GM18526 (cell line): Measurements from ENCODE around the gene FBXO44.

Experiments
- POLR2A ChIP-seq: IDR thresholded peaks from 3 replicates; pipeline ENCODE4 v1.6.1; 2011; ENCODE audit not compliant: insufficient read length; ENCODE audit errors: extremely low read depth

The FBXO44 gene

DNA sequence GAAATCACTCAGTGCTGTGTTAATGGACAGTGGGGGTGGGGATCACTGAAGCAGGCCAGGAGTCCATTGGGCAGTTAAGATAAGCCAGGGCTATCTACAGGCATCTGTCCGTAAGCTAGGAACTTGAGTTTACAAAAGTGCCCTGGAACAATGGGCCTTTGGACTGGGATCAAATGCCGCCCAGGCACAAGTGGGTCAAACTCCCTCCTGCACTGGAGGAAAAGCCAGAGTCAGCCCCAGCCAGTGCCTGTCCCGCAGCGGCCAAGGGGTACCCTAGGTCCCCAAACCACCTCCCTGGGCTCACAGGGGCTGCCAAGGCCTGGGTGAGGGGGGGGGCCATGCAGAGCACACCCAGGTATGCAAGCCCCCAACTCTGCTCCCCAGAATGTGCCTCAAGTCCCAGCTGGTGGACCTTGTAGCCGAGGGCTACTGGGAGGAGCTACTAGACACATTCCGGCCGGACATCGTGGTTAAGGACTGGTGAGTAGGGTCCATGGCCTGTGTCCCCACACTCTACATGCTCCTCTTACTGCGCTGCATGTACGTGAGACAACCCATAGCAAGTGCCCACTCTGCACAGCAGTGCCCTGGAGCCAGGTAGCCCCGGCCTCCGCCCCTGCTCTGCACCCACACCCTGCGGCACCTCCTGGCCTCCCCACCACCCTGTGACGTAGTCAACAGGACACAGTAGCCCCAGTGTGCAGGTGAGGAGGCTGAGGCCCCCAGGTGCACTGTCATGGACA is 17.0 kb downstream of the FBXO44 start:
- no peak for TF ChIP-seq POLR2A

DNA sequence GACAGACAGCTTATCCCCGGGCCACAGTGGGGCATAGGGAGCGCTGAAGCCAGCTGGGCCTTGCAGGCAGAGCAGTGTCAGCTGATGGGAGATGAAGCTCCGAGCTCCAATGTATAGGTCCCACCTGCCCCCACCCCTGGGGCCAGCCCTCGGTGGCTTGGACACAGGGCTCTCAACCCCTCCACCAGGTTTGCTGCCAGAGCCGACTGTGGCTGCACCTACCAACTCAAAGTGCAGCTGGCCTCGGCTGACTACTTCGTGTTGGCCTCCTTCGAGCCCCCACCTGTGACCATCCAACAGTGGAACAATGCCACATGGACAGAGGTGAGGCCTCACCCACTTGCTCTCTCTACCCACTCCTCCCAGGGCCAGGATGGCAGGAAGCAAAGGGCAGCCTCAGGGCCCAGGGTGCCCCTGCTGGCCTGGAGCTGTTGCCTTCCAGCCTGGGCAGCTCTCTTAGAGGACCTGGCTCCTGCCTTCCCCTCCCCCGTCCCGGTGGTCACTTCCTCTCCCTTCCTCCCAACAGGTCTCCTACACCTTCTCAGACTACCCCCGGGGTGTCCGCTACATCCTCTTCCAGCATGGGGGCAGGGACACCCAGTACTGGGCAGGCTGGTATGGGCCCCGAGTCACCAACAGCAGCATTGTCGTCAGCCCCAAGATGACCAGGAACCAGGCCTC is 18.6 kb downstream of the FBXO44 start:
- TF ChIP-seq POLR2A: no peak

DNA sequence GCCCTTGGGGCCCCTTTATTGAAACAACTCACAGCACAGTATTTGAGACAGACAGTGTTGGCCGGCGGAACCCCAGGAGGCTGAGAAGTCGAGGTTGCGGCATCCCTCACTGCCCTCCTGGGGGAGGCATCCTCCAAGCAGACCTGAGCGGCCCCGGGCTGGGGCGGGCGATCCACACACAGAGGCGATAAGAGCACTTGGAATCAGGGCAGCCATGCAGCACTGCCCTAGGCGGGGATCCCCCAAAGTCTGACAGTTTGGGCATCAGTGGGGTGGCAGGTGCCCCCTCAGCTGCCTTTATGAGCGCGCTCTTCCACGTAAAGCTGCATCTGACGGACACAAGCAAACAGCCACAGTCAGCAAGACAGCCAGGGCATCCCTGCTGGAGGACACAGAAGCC is 19.8 kb downstream of the FBXO44 start:
- TF ChIP-seq POLR2A: no peak

DNA sequence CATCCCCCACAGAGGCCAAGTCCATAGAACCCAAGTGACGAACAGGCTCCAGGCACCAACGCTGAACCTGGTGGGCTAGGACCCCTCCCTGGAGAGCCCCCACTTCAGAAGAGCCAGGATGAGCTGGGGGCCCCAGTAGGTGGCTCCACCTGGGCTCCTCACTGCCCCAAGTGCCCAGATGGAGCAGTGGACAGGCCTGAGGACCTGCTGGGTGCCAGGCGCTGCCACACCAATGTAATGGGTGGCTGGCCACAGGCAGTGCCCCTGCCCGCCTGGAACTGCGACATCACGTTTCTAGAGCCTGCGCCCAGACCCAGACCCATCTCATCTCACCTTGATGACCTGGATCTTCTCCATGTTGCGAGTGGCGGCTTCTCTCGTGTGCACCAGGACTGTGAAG is 20.6 kb downstream of the FBXO44 start:
- TF ChIP-seq POLR2A: no peak

DNA sequence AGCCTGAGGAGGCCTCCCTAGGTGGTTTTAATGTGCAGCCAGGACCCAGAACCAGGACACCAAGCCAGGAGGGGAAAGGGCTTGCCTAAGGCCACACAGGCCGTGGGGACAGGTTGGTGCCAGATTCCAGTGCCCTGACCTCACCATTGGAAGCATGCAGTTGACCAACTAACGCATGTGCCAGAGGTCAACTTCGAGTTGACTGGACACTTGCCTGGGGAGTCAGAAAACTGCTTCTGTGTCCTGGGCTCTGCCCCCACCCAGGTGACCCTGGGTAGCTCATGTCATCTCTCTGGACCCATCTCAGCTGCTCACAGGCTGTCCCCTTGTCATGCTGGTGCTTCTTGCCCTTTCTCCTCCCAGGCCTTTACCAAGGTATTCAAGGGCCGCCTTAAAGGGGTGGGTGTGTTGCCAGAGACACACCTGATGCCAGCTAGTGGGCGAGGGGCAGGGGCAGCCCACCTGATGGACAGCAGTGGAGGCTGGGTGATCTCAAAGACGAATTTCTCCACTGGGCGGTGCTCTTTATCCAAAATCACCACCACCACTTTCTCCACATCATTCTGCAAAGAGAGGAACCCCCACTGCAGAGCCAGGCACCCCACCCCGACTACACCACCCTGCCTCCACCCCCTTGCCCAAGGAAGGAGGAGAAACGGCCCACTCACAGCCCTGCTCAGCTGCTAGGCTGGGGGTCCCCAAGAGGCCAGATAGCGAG is 21.9 kb downstream of the FBXO44 start:
- TF ChIP-seq POLR2A: no peak

DNA sequence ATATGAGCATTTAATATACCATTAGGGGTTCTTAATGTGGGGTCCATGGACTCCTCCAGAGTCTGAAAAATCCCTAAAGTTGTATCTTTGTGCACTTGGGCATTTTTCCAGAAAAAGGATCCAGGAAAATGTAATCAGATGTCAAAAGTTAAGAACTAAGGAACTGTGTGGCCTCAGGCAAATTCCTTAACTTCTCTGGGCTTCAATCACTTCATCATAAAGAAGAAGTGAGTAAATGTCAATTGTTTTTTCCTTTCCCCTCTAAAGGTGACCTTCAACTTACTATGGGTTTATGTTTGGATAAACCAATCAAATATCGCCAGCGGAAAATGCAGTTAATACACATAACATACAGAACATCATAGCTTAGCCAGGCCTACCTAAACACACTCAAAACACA is 23.8 kb downstream of the FBXO44 start:
- TF ChIP-seq POLR2A: no peak

DNA sequence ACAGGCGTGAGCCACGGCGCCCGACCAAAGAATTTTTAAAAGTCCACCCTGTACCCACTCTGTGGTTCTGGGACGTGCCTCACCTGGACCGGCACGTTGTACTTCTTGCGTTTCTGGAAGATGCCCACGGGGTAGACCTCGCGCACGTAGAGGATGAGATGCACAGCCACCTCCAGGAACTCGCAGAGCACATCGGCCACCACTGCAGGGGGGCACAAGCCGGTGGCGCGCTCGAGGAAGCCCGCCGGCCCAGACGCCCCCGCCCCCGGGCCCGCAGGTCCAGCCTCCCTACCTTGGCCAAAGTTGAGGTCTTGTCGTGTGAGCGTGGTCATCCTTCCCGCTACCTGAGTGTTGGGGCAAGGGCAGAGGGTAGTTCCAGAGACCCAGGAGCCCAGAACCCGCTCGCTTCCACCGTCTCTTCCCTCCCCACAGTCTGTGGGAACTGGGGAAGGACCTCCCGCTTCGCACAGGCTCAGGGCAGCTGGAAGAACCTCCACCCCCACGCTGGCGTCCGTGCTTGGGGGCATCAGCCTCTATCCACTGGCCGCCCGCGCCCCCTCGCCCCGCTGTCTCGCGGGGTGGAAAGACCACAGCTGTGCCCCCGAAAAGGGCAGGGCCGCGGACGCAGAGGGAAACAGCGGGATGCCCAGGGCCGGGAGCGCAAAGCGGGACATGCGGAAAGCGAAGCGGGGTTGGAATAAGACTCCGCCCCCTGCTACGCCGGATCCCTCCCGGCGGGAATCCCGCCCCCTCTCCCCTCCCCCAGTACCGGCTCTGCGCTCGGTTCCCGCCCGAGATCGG is 25.8 kb downstream of the FBXO44 start:
- no peak for TF ChIP-seq POLR2A

DNA sequence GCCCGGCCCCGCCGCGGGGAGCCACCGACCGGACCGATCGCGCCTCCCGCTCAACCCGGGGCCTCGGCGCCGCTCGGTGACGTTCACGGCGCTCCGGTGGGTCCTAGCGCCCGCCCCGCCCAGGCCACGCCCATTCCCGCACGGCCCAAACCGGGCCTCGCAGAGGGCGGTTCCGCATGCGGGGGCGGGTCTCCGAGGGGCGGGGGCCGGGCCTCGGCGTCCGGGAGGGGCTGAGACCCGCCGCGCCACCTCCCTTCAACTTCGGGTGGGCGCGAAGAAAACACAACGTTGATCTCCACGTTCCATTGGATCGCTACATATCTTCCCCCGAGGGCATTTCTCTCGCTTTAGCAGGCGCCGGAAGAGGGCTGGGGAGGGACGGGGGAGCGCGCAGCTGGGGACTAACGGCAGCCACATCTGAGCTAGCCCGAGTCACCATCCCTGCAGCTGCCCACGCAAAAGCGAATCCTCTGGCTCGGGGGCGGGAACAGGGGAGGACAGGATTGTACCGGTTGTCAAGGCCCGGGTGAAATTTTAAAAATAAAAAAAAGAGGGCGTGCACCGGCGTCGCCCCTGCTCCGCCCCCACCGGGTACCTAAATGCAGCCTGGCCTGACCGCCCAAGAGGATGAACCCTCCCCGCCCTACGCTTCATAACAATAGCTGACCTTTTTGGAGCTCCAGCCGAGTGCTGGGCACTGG is 26.5 kb downstream of the FBXO44 start, which contains the start of gene MAD2L2:
Gene MAD2L2, minus strand, starts transcription at position 78 of the 701 bp plus-strand sequence. CDS start 547 bp downstream, outside the sequence.
- peak; percentile 75 for TF ChIP-seq POLR2A

DNA sequence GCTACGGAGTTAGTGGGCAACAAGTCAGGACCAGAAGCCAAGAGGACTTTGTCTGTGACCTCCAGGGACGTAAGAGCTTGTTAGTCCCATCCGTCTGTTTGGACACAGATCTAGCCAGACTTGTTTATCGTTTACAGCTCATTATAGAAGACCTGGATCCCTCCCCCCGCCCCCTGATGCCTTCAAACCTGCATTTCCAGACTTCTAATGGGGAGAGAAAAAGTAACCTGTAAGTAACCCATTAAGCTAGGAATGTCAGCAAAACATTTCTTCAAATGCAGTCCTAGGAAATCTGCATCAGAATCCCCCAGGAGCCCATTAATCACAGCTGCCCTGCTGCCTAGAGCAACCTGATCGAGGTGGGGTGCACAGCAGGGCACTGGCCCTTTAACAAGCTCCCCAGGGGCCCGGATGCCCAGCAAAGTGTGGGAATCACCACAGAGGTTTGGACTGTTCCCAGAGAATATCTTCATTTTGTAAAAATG is 27.7 kb downstream of the FBXO44 start:
- TF ChIP-seq POLR2A: no peak

DNA sequence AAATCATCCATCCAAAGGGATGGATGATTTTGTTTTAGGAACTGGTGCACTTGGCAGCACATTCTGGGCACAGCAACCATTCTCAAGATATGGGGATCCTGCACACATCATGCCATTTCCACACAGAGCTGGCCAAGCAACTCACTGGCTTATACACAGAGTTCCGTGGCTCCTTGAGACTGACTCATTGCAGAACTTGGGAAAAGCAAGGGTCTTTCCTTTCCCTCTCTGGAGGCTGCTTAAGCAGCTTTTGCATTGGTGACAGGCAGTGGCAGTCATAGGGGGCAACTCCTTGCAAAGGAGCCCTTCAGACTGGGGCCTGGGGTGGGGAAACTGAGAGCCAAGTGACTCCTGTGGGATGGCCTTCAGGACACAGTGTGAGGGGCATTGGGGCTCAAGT is 28.1 kb downstream of the FBXO44 start:
- no peak for TF ChIP-seq POLR2A

DNA sequence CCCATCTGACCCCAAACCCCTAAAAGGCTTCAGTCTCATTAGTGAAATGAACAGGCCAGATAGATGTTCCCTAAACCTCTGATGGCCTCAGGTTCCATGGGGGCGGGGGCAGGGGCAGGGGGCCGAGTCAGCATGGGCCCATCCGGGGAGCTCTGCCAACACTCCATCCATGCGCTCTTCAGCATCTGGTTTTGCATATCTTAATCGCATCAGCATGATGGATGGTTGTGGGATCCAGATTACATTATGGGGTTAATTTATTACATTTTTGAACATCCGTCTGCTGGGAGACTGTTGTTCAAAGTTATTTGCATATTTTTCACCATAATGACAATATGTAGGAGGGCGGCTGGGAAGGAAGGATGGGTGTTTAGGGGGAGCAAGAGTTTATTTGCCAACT is 29.4 kb downstream of the FBXO44 start:
- no peak for TF ChIP-seq POLR2A

DNA sequence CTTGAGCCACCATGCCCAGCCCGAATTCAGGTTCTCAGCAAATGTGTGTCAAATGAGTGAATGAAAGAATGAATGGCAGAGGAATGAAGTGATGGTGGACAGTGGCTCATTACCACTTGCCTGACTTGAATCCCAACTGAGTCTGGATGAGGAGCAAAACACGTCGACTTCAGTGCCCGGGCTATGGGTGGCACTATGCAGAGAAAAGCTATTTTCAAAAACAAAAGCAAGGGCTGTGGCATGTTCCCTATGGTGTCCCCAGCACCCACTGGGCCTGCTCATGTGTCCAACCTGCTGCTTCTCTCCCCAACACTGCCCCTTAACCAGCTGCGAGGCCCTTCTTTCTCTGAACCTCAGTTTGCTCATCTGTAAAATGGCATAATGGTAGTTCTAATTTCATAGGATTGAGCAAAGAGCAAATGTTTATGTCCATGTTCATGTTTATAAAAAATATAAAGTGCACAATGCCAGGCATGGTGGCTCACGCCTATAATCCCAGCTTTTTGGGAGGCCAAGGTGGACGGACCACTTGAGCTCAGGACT is 30.6 kb downstream of the FBXO44 start:
- TF ChIP-seq POLR2A: no peak

DNA sequence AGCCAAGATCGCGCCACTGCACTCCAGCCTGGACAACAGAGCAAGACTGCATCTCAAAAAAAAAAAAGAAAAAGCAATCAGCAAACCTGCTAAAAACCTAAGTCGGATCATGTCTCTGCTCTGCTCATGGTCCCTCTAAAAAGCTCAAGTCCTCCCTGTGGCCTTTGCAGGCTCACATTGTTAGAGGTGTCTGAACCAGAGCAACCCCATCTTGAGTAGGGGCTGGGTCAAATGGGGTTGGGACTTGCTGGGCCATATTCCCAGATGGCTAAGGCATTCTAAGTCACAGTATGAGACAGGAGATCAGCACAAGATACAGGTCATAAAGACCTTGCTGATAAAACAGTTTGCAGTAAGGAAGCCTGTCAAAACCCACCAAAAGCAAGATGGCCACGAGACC is 33.8 kb downstream of the FBXO44 start:
- TF ChIP-seq POLR2A: no peak

DNA sequence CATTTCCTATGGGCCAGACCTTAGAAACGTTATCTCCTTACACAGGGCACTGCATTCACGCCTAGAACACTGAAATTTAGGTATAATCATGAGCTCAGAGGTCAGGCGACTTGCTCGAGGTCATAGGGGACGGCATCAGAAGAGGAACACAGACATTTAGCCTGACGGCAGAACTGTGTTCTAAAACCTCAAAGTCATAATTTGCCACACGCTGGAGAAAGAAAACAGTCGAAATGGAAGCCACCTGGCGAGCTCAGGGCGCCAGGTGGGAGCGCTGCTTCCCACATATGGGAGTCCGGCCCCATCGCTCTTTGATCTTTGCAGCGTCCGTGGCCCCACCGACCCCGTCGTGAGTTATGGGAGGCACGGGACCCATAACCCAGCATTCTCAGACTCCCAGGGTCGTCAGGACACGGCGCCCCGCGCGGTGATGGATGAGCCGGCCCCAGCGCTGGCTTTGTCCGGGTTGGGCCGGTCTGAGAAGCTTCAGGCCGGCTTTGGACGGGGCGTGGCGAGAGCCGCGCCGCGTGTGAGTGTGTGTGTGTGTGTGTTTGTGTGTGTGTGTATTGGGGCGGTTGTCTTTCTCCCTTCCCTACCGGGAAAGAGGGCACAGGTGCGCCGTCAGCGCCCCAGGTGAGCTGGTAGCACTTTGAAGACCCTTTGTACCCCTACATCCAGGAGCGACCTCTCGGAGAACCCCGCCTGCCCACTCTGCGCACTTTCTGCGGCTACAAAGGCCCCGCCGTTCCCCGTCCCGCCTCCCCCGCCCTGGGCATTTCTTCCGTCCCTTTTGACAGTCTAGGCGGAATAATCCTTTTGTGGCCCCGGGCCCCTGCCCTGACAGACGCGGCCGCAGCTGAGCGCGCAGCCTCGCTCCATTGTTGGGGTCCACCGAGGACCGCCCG is 36.0 kb downstream of the FBXO44 start:
- TF ChIP-seq POLR2A: no peak
